GM19372 (cell line): ENCODE data around the gene DYNLT1.
"Not testable (repeated sequence)": the region's sequence is repeated elsewhere in the genome, so short reads cannot be mapped to it uniquely, and the experiment has no call there.

Experiments
- ATAC-seq: cut with Tn5 transposase; IDR thresholded peaks from one replicate; pipeline ENCODE4 v1.9.1; 2021; ENCODE audit warnings: mild to moderate bottlenecking, low read depth, moderate library complexity; ENCODE audit not compliant: unreplicated experiment

Gene DYNLT1

GRCh38 chr6:158645064-158646022 is 800 bp upstream of the DYNLT1 start:
- ATAC-seq: no peak

GRCh38 chr6:158643836-158644230 is 710 bp downstream of the DYNLT1 start:
- ATAC-seq: no peak

- ATAC-seq: no peak
Observed at GRCh38 chr6:158642097-158642601, 2.4 kb downstream of the DYNLT1 start.

- no peak for ATAC-seq
Observed at GRCh38 chr6:158640519-158640918, 4.0 kb downstream of the DYNLT1 start.

GRCh38 chr6:158639056-158639455 is 5.5 kb downstream of the DYNLT1 start:
- no peak for ATAC-seq

- ATAC-seq: no peak
Observed at GRCh38 chr6:158638324-158638854, 6.2 kb downstream of the DYNLT1 start.

DNA sequence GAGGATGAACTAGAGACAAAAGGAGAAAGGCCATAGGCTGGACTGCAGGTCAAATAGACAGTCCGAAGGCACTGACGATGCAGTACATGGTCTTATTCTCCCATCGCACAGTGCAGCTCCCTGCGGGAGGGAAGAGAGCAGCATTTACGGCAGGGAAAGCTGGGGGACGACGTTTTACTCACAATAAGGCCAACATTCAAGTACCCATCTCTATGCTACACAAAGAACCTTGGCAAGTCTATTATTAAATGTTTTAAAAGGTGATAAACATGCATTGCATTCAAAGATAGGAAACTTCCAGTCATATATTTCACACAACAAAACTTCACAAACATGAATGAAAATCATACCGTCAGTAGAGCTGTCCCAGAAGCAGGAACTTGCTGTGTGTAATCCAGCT is 7.8 kb downstream of the DYNLT1 start:
- ATAC-seq: no peak

- ATAC-seq: no peak
Observed at GRCh38 chr6:158635427-158636073, 9.0 kb downstream of the DYNLT1 start.

DNA sequence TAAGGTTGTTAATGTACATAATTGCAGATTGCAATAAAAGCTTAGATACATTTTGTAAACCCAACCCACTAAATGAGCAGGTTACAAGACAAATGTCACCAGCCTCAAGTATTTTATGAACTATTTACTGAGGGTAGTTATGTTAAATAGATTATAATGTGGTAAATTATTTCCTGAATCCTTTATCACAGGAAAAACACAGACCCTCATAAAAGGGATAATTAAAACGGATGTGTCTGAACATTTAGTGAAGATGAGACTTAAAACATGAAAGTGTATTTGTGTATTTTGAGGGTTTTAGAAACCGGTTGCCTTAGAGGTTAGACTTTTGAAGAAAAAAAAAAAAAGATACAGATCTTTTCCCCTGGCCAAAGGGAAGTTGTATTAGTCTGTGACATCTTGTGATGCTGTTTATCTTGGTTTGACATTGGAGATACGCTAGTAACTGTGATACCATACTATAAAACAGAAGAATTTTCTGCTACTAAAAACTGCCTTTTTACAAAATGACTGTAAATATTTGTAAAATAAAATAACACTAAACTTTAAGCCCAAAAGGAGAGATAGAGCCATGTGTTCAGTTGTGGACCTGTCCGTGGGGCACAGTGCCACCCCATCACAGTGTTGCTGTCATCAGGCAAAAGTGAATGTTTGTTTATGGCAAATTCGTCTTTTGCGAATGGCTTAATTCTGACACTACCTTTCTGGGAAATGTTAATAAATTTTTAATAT is 9.7 kb downstream of the DYNLT1 start:
- ATAC-seq: no peak

- ATAC-seq: no peak
Observed at GRCh38 chr6:158633127-158633526, 11.4 kb downstream of the DYNLT1 start.

DNA sequence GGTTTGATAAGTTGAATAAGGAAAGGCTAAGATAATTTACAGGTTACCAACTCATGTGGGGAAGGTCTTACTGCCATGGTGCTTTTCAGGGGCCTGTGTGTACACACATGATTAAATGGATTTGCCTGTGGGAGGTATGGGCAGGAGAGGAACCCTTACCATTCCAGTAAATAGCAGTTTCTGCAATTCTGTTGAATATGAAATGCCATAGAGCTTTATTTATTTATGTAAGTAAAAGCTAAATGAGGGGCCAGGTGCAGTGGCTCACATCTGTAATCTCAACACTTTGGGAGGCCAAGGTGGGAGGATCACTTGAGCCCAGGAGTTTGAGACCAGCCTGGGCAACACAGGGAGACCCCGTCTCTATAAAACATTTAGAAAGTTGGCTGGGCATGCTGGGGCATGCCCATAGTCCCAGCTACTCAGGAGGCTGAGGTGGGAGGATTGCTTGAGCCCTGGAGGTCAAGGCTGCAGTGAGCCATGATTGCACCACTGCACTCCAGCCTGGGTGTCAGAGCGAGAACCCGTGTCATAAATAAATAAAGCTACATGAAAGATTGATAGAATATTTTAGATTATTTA is 11.9 kb downstream of the DYNLT1 start:
- not testable (repeated sequence) for ATAC-seq

- ATAC-seq: no peak
Observed at GRCh38 chr6:158631678-158632537, 12.6 kb downstream of the DYNLT1 start.

- no peak for ATAC-seq
Observed at GRCh38 chr6:158630938-158631616, 13.5 kb downstream of the DYNLT1 start.

DNA sequence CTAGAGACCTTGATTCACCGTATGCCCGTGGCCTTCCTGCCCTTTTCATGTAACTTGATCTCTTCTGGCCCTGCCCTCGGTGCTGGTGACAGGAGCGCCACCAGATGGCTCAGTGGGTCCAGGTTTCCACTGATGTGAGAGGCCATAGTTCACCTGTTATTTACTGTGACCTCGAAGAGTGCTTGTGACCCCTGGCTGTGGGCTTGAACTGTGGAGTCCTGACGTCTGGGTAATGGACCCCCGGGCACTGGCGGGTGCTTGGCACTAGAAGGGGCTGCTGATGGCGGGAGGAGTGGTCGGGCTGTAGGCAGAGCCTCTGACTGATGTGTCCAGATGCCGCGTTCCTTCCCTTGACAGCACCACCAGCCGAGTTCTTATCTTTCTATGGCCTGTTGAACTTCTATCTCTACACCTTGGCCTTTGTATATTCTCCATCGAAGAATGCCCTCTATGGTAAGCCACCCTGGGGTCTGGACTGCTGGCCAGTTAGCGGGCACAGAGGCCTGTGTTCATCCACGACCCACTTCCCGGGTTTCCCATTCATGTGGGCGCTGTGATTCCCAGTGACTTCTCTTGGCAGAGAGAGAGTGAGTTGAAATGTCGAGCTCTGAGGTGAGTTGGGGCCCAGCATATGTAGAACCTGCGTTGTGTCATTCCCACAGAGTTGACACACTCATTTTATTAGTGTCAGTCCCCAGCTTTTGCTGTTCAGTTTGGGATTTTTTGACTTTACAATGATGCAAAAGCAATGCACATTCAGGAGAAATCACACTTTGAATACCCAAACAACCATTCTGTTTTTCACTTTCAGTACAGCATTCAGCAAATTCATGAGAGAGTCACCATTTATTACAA is 14.9 kb downstream of the DYNLT1 start:
- ATAC-seq: no peak

DNA sequence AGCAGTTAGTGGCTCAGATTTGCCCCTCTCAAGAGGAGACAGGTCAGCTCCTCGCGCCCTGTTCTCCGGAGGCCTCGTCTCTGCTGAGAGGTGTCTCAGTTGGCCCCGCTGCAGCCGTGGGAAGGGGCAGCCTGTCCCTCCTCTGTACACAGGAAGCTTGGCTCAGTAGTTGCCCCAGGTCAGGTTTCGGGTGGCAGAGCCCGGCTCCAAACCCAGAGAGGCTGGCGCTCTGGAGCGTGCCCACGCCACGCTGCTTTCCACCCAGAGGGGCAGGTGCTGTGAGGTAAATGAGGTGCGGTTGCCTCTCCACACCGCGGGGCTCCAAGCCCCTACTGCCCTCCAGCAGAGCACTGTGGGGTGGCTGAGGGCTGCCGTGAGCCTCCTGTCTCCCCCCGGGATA is 16.0 kb downstream of the DYNLT1 start:
- ATAC-seq: no peak

DNA sequence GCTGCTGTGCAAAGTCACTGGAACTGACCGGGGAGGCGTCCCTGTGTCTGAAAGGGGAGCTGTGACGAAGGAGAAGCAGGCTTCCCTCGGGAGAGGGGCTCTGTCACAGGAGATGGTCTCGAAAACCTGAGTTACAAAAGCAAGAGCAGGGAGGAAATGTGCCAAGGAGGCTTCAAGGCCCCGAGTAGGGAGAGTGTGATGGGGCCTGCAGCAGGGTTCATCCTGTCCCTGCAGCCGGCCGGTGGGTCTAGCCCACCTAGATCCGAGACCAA is 16.7 kb downstream of the DYNLT1 start:
- ATAC-seq: no peak

- ATAC-seq: no peak
Observed at GRCh38 chr6:158627168-158627939, 17.2 kb downstream of the DYNLT1 start.
